ENCODE data around the gene MAP3K8. TPM values are rescaled to one million over a fixed set of nuclear protein-coding genes. Genes with fewer than 3 reads are reported as not detected.

MAP3K8 gene
- total and polyA plus RNA-seq, 2 donors (not counting 1 experiment from before 2014, with no cell fraction given), result 97.0 to 99.2 TPM

- peak overlapping the region; percentile 69 to 88 for H3K27ac ChIP-seq (ENCODE audit: low read length in 2 of 2)
- no peaks in the 10 kb centered on the region for H4K20me1 ChIP-seq (ENCODE audit: control insufficient read depth, insufficient read depth, low read length, poor library complexity, severe bottlenecking)
- Mint-ChIP-seq H3K9me3 (ENCODE audit: insufficient read depth) (no peaks in the 10 kb centered on the region), H3K27me3 (no peaks in the 10 kb centered on the region), H3K27ac (peak overlapping the region; percentile 80), H3K4me3 (peak overlapping the region; percentile 57), H3K4me1 (peaks cover 84% of the 10 kb centered on the region)
- DNase-seq (no peak), ATAC-seq (ENCODE audit: low read depth) (no peak)
- peaks cover 91 to 97% of the 10 kb centered on the region in 2 donors for H3K4me1 ChIP-seq (ENCODE audit: control insufficient read depth in 2 of 2, insufficient read depth in 2 of 2, low read length in 2 of 2)
- POLR2A ChIA-PET, result interaction anchor here (0.6 to 2.9 kb wide), 2 partner anchors 13 to 33 kb away, joined by 6 to 8 read pairs; no protein-coding TSS in a partner anchor
- WGBS (ENCODE audit: insufficient coverage), result 77% methylated on average over 6 of the region's 8 CpGs
- no peaks in the 10 kb centered on the region for H3K79me2 ChIP-seq (ENCODE audit: control insufficient read depth, insufficient read depth, low read length)
- no peaks in the 10 kb centered on the region for H3K9me3 ChIP-seq (ENCODE audit: control extremely low read depth in 1 of 3, control insufficient read depth in 2 of 3, insufficient read depth in 1 of 3, low read length in 2 of 3)
- H3K4me3 ChIP-seq (ENCODE audit: control extremely low read depth in 1 of 5, extremely low read depth in 1 of 5, insufficient read depth in 1 of 5, low read depth in 2 of 5, low read length in 4 of 5), result no peak overlapping the region
- H3K36me3 ChIP-seq (replicated peaks in 1 of 2; ENCODE audit: control extremely low read depth in 1 of 2, control insufficient read depth in 1 of 2, extremely low read depth in 1 of 2, insufficient read depth in 2 of 2, low read length in 1 of 2), result no peaks in the 10 kb centered on the region
- no peak for TF ChIP-seq CTCF (IDR thresholded peaks at IDR 0.05)
- TF ChIP-seq EZH2 (IDR thresholded peaks at IDR 0.05; ENCODE audit: borderline replicate concordance, insufficient read depth, low read depth, low read length, poor library complexity, severe bottlenecking), result no peak
- H3K27me3 ChIP-seq (replicated peaks in 1 of 4; ENCODE audit: control extremely low read depth in 1 of 4, control insufficient read depth in 3 of 4, insufficient read depth in 4 of 4, low read length in 3 of 4), result no peaks in the 10 kb centered on the region
- intact Hi-C loops (cut with micrococcal nuclease), result loop anchor here (5.0 kb wide), 2 partner anchors 34 to 36 kb away; no protein-coding TSS in a partner anchor
- CTCF ChIA-PET, result interaction anchor here (0.8 to 3.0 kb wide), 10 partner anchors 14 to 100 kb away, joined by 3 to 12 read pairs (median 6); no protein-coding TSS in a partner anchor
- H3K4me2 ChIP-seq (replicated peaks; ENCODE audit: low read depth, low read length, poor library complexity, severe bottlenecking), result peak overlapping the region; percentile 72
- peak overlapping the region; percentile 7 for H3K9ac ChIP-seq (ENCODE audit: low read length)
- no peak overlapping the region for H2AFZ ChIP-seq (ENCODE audit: insufficient read depth, low read depth, low read length, poor library complexity, severe bottlenecking)
These were observed 57.4 kb downstream of the MAP3K8 start for GRCh38 chr10:30491204-30491915.

All from B cell (primary cell).